GM12865 (cell line): ENCODE measurements around the gene PARP9.

ENCODE experiments used
- DNase-seq: peaks from one replicate; pipeline ENCODE4 v3.0.0; 2010; ENCODE audit warnings: low read depth
- H3K4me3 ChIP-seq: 2 replicates; pipeline ENCODE4 v1.5.1; 2011; ENCODE audit warnings: mild to moderate bottlenecking, low read depth, low read length, control low read depth
- TF ChIP-seq, protein P1 (sequence below): IDR thresholded peaks from 2 replicates; pipeline ENCODE4 v1.5.1; 2011; ENCODE audit warnings: low read length, control low read depth, low read depth, inconsistent platforms; ENCODE audit not compliant: insufficient read depth; ENCODE audit errors: missing control alignments

PARP9 gene

DNA sequence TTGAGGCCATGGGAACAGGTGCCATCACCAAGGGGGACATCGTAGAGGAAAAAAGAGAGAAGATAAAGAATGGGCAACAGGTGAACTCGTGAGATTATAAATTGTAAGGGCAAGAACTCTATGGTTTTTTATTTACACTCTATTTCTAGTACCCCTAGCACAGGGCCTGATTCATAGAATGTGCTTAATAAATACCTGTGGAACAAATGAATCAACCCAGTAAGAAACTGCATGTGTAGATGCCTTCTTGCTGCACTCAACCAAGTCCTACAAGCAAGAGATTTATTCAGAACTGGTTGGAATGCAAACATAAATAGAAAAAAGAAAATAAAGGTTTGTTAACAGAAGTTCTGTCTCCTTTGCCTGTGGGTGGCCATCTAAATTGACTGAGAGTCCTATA is 30.6 kb downstream of the PARP9 start:
- TF ChIP-seq, protein P1, sequence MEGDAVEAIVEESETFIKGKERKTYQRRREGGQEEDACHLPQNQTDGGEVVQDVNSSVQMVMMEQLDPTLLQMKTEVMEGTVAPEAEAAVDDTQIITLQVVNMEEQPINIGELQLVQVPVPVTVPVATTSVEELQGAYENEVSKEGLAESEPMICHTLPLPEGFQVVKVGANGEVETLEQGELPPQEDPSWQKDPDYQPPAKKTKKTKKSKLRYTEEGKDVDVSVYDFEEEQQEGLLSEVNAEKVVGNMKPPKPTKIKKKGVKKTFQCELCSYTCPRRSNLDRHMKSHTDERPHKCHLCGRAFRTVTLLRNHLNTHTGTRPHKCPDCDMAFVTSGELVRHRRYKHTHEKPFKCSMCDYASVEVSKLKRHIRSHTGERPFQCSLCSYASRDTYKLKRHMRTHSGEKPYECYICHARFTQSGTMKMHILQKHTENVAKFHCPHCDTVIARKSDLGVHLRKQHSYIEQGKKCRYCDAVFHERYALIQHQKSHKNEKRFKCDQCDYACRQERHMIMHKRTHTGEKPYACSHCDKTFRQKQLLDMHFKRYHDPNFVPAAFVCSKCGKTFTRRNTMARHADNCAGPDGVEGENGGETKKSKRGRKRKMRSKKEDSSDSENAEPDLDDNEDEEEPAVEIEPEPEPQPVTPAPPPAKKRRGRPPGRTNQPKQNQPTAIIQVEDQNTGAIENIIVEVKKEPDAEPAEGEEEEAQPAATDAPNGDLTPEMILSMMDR, result no peak
- H3K4me3 ChIP-seq, result no peak overlapping the region

DNA sequence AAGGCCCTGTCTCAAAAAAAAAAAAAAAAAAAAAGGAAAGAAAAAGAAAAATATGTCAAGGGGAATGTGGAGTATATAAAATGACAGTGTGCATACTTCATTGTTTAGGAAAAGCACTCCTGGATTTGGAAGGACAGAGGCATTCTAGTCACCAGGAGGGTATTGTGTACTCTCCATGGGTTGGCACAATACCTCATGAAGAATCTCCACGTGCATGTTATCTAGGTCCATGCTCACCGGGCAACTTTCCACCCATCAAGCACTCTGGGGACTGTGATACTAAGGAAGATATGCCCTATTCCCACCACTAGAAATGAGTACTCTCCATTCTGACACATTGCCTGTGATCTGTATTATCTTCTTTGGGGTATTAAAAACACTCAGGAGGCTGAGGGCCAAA is 33.9 kb downstream of the PARP9 start:
- TF ChIP-seq, protein P1, result no peak
- no peak for DNase-seq
- no peak overlapping the region for H3K4me3 ChIP-seq

More for the DNA sequence above, 30.6 kb downstream of the PARP9 start:
- DNase-seq, result no peak

DNA sequence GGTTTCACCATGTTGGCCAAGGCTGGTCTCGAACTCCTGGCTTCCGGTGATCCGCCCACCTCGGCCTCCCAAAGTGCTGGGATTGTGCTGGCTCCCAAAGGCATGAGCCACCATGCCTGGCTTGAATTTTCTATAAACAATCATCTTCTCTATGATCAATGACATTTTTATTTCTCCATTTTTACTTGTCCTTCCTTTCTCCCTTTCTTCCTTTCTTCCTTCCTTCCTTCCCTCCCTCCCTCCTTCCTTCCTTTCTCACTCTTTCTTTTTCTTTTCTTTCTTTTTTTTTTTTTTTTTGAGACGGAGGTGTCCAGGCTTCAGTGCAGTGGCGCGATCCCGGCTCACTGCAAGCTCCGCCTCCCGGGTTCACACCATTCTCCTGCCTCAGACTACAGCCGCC is 40.8 kb downstream of the PARP9 start:
- TF ChIP-seq, protein P1, result no peak
- no peak for DNase-seq
- no peak overlapping the region for H3K4me3 ChIP-seq

DNA sequence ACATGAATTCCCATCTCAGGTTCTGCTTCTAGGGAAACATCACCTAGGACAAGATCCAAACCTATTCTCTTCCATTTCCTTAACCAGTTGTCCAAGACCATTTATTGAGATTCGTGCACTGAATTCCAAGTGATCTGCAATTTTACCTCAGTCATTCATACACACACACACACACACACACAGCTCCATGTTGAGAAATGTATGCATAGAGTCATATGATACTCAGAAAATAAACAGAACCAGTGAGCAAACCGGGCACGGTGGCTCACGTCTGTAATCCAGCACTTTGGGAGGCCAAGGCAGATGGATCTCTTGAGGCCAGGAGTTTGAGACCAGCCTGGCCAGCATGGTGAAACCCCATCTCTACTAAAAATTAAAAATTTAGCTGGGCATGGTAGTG is 43.2 kb downstream of the PARP9 start:
- DNase-seq, result no peak
- TF ChIP-seq, protein P1, result no peak

DNA sequence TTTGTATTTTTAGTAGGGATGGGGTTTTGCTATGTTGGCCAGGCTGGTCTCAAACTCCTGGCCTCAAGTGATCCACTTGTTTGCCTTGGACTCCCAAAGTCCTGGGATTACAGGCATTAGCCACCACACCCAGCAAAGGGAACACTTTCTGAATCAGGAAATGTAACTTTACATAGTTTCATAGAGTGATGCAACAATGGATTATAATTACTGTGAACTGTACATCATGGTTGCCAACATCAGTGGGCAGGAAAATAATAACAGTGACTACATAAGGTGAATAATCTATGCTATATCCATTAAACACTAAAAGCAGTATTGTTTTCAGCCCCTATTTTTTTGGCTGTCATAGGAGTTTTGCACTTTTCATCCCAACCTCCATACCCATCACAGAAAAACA is 44.4 kb downstream of the PARP9 start:
- TF ChIP-seq, protein P1, result no peak
- H3K4me3 ChIP-seq, result no peak overlapping the region
- DNase-seq, result no peak

More for the DNA sequence above, 43.2 kb downstream of the PARP9 start:
- no peak overlapping the region for H3K4me3 ChIP-seq

DNA sequence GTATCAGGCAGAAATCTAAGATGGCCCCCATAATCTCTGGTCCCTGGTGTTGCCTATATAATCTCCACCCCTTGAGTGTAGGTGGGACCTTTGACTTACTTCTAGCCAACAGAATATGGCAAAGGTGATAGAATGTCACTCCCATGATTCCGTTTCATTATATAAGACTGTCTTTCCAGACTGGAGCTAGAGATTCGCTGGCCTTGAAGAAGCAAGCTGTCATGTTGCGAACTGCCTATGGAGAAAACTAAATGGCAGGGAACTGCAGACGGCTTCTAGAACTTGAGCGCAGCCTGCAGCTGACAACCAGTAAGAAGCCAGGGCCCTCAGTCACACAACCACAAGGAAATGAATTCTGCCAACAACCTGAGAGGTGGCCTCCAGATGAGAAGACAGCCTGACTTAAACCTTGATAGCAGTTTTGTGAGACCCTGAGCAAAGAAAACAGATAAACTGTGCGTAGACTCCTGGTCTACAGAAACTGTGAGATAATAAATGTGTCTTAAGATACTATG is 47.2 kb downstream of the PARP9 start:
- no peak for DNase-seq
- TF ChIP-seq, protein P1, result no peak
- H3K4me3 ChIP-seq, result no peak overlapping the region

DNA sequence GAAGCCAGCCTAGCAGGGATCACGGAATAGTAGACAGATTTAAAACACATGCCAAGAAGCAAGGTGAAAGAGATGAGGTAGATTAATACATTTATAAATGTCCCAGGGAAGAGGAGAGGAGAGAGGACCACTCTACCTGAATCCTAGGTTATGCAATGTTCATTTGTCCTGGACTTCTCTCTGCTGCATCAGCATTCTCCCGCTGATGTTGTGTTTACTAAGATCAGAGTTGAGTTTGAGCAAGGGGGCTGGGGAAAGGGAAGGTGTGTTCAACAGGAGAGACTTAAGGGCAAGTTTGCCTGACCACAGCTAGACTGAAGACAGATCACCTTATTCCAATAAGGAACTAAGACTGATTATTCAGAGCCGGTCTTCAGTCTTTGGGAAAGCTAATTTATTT is 48.2 kb downstream of the PARP9 start:
- no peak for DNase-seq
- TF ChIP-seq, protein P1, result no peak
- no peak overlapping the region for H3K4me3 ChIP-seq
